Prostate gland (tissue), 2 donors: ENCODE data around the gene KCNC1.

Experiments
- POLR2AphosphoS5 ChIP-seq: sonication (generic); formaldehyde crosslinking; IDR thresholded peaks from one replicate; pipeline ENCODE4 v1.6.1; 2017; ENCODE audit warnings: antibody characterized with exemption
- TF ChIP-seq, protein P1 (sequence below), 4 experiments: fragments of 200-600 bp in 2 of 4; fragments of 450-650 bp in 2 of 4; sonication (generic) in 2 of 4; IDR thresholded peaks; 1 replicate in 3 of 4; 2 replicates in 1 of 4; pipeline ENCODE4 v1.5.1; 2016 to 2019; ENCODE audit warnings: antibody characterized with exemption in 4 of 4, mild to moderate bottlenecking in 2 of 4, moderate library complexity in 2 of 4

- TF ChIP-seq, protein P1, sequence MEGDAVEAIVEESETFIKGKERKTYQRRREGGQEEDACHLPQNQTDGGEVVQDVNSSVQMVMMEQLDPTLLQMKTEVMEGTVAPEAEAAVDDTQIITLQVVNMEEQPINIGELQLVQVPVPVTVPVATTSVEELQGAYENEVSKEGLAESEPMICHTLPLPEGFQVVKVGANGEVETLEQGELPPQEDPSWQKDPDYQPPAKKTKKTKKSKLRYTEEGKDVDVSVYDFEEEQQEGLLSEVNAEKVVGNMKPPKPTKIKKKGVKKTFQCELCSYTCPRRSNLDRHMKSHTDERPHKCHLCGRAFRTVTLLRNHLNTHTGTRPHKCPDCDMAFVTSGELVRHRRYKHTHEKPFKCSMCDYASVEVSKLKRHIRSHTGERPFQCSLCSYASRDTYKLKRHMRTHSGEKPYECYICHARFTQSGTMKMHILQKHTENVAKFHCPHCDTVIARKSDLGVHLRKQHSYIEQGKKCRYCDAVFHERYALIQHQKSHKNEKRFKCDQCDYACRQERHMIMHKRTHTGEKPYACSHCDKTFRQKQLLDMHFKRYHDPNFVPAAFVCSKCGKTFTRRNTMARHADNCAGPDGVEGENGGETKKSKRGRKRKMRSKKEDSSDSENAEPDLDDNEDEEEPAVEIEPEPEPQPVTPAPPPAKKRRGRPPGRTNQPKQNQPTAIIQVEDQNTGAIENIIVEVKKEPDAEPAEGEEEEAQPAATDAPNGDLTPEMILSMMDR (IDR thresholded peaks at IDR 0.05): no peak
- TF ChIP-seq POLR2AphosphoS5: no peak
These were observed 47.0 kb downstream of the KCNC1 start for GRCh38 chr11:17781626-17782025.
